Measurements from ENCODE around the gene SCLT1. TPM values are rescaled to one million over a fixed set of nuclear protein-coding genes. Genes with fewer than 3 reads are reported as not detected.

SCLT1 gene
- total RNA-seq (2022; extraction: Qiagen RNA extraction): 4.8 to 5.7 TPM (median 5.2 TPM) in 5 replicates

DNA sequence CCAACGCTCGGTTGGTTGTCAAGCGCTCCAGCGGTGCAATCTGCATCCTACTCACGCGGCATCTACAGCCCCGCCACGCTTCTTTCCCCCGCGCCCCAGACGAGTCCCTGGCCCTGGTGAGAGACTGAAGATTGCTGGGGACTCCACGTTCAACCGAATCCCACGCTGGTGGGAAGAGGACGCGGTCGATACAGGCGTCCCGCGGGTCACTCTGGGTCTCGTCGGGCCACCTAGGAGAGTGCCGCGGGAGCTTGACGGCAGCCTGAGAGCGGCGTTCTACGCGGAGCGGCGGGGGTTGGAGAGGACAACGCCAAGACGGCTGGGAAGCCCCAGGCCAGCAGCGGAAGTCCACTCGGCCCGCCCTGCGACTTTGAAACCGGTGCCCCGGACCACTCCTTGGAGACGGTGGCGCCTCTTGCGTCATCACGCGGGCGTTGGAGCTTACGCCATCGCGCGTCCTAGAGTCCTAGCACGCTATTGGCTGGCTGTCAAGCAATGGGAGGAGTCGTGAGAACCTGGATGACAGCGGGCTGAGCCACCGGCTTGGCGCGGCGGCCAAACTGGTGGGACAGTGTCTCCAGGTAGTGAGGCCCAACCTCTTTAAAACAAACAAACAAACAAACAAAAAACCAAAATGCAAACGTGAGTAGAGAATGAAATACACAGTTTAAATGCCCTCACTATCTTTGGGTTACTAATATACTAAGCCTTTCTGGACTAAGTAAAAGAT, at the start of gene SCLT1:
Gene SCLT1, minus strand, starts transcription at position 349 of the 730 bp plus-strand sequence. CDS start 436 bp downstream, outside the sequence.

DNA sequence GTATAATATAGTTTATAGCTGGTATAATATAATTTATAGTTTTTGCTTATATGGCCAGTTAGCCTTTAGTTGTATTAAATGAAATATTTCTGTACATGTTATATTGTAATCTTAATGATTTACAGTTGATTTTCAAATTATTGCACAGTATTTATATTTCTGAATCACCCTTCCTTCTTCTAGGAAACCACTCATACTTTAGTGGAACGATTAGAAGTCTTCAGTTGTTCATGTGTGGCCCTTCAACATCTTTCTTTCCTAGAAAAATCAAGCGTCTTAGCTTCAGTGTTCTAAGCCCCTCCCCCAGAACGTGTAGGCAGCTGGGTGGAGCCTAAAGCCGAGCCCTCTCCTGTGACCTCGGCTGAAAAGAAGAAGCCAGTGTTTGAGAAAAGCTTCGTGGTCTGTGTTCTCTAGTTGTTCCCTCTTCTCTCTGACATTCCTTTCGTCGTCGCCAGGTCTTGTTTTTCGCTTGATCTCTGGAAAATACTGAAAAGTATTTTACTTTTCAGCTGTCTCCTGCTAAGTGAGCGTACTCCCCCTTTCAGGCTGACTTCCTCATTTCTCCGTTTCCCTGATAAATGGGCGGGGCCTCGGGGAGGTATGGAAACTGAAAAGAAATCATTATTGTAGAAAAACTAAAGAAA, 2.6 kb upstream of the SCLT1 start, which contains the start of gene C4orf33:
Gene C4orf33, plus strand, starts transcription at position 342 of the 644 bp plus-strand sequence. CDS start 6,459 bp downstream, outside the sequence.

Other genes with a start within 250 kb of the SCLT1 start
- gene C4orf33, start 2.6 kb upstream of the SCLT1 start, total RNA-seq (2022; extraction: Qiagen RNA extraction): 3.5 to 7.3 TPM (median 4.6 TPM) in 5 replicates